HG03565 (cell line): ENCODE data around the gene KIF21B.

Experiments used
- ATAC-seq: cut with Tn5 transposase; IDR thresholded peaks from one replicate; pipeline ENCODE4 v1.9.1; 2021; ENCODE audit warnings: mild to moderate bottlenecking, moderate library complexity; ENCODE audit not compliant: unreplicated experiment

The KIF21B gene

DNA sequence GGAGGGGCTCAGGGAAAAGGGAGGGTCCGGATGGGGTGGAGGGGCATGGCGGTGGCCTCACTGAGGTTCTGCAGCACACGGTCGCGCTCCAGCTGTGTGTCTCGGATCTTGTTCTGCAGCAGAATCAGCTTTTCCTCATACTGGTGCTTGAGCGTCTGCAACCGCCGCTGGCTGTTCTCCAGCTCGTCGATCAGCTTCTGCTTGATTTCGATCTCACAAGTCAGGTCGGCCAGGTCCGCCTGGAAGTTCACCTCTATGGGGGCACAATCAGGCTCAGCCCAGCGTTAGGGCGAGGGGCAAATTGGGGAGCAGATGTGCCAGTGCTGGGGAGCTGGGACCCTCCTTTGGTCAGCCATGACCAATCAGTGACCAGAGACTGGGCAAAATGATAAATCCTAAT lies 25.2 kb downstream of the KIF21B start:
- ATAC-seq, result no peak

- no peak for ATAC-seq
Measured at GRCh38 chr1:200992382-200993048, 31.0 kb downstream of the KIF21B start.

DNA sequence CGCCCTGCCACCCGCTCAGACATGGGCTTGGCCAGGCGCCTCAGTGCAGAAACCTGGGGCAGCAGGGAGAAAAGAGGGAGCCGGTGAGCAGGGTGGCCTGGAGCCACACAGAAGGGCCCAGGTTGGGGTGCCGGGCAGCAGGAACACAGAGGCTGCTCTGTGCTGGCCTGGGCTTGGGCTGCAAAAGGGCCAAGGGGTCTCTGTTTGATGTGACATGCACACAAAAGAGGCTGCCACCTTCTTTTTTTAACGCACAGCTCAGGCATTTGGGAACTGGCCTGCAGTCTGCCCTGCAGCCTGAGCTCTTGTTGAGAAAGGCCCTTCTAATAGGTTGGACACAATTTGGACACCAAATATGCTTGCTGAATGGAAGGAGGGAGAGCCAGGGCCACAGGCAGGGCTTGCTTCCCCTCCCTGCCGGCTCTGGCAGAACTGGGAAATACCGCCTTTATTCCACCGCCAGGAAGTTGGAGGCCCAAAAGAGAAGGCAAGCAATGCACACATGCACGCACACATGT lies 32.4 kb downstream of the KIF21B start:
- no peak for ATAC-seq

- no peak for ATAC-seq
Measured at GRCh38 chr1:200990114-200990513, 33.4 kb downstream of the KIF21B start.

GRCh38 chr1:200989337-200989736 lies 34.2 kb downstream of the KIF21B start:
- ATAC-seq, result no peak

GRCh38 chr1:200988693-200989092 lies 34.8 kb downstream of the KIF21B start:
- no peak for ATAC-seq

DNA sequence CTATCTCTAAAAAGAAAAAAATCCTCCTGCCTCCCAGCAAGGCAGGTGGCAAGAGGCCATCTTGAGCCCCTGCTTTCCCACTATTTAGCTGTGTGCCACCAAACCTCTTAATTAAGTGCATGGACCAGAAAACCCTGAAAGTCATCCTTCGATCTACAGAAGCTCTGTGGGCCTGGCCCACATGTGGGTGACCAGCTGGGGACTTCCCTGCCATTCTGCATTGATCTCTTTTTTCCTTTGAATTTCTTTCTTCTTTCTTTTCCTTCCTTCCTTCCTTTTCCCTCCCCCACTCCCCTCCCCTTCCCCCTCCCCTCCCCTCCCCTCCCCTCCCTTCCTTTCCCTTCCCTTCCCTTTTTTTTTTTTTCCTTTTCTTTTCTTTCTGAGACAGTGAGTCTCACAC lies 38.0 kb downstream of the KIF21B start:
- ATAC-seq, result no peak

- no peak for ATAC-seq
Measured at GRCh38 chr1:200983035-200983561, 40.4 kb downstream of the KIF21B start.

- no peak for ATAC-seq
Measured at GRCh38 chr1:200982071-200982945, 41.2 kb downstream of the KIF21B start.

- no peak for ATAC-seq
Measured at GRCh38 chr1:200981278-200981677, 42.2 kb downstream of the KIF21B start.

- ATAC-seq, result no peak
Measured at GRCh38 chr1:200980873-200981272, 42.6 kb downstream of the KIF21B start.

DNA sequence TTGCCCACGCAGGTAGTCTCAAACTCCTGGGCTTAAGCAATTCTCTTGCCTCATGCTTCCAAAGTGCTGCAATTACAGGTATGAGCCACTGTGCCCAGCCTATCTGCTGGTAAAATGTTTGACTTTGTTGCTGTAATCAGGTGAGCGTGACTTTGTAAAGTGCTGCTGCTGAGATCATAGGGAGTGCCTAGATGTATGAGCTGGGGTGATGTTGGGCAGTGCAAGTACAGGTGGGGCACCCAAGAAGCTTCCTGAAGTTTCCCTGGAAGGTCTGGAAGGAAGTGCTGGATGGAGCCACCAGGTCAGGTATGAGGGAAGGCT lies 43.1 kb downstream of the KIF21B start:
- ATAC-seq, result no peak

DNA sequence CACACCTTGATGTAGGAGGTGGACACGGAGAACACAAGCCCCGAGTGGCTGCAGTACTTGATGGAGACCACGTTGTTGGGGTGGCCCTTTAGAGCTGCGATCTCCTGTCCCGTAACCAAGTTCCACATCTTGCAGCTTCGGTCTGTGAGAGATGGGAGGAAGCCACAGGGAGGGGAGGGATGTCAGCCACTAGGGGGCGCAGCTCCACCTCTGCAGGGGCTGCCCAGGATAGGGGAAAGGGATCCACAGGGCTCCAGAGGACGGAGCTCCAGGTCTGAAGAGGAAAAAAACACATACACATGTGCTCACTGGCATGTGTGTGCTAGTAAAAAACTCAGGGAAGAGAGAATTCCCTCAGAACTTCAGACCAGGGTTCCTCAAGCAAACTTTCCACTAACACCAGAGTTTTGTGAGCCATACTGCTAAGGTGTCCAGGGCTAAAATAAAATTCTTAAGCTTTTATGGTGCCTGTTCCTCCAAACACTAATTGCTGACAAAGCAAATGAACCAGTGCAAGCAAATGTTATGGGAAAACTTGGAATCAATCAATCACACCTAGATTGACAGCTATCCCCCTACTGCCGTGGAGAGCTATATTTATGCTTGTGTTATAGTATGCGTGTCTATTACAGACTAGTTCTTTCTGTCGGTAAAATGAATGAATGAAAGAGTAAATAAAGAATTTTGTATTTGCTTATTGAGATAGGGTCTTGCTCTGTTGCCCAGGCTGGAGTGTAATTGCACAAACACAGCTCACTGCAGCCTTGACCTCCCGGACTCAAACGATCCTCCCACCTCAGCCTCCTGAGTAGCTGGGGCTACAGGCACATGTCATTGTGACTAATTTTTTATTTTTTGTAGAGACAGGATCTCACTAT lies 43.7 kb downstream of the KIF21B start:
- no peak for ATAC-seq

DNA sequence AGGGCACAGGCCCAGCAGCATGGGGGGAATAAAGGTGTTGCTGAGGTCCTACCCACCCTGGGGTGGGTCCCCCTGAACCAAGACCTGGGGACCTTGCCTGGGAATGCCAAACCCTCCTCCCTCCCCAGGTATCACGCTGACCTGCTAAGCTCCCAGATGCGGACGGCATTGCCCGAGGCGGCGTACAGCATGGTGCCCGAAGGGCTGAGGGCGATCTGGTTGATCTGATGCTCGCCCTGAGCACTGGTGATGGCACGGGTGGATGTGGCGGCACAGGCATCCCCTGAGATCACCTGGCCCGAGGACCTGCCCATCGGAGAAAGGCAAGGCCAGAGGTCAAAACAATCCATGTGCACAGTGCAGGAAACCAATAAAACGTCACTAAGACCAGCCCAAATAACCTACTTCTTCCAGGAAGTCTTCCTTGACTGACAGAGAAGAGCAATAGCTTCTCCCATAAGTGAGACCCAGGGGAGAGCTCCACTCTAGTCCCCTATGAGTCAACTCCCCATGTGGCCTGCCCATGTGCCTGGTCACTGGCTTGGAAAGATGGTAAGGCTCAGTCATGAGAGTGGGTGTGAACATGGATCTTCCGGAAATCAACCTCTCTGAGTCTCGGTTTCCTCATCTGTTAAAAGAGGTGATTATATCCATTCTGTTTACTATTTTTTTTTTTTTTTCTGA lies 46.3 kb downstream of the KIF21B start:
- ATAC-seq, result no peak

GRCh38 chr1:200976634-200977033 lies 46.9 kb downstream of the KIF21B start:
- ATAC-seq, result no peak

GRCh38 chr1:200975458-200975857 lies 48.1 kb downstream of the KIF21B start:
- ATAC-seq, result no peak

GRCh38 chr1:200974711-200975110 lies 48.8 kb downstream of the KIF21B start:
- no peak for ATAC-seq

GRCh38 chr1:200973937-200974657 lies 49.4 kb downstream of the KIF21B start:
- ATAC-seq, result no peak

- ATAC-seq, result no peak
Measured at GRCh38 chr1:200972985-200973742, 50.4 kb downstream of the KIF21B start.
